NCI-H2227 (cell line): Measurements from ENCODE around the gene THOC6.
"Not testable (repeated sequence)": the region's sequence is repeated elsewhere in the genome, so short reads cannot be mapped to it uniquely, and the experiment has no call there.

Experiments
- DNase-seq: peaks from one replicate; lab custom pipeline; 2025; ENCODE audit not compliant: unreplicated experiment; lab: John Stamatoyannopoulos, UW

THOC6 gene

GRCh38 chr16:3052571-3053329 is 28.9 kb downstream of the THOC6 start:
- DNase-seq, result not testable (repeated sequence)

- not testable (repeated sequence) for DNase-seq
Observed at GRCh38 chr16:3053330-3053710, 29.5 kb downstream of the THOC6 start.

- DNase-seq, result no peak
Observed at GRCh38 chr16:3054965-3055733, 31.3 kb downstream of the THOC6 start.

- DNase-seq, result not testable (repeated sequence)
Observed at GRCh38 chr16:3055734-3056115, 31.9 kb downstream of the THOC6 start.

GRCh38 chr16:3056336-3057180 is 32.7 kb downstream of the THOC6 start:
- DNase-seq, result no peak

- no peak for DNase-seq
Observed at GRCh38 chr16:3057181-3058138, 33.6 kb downstream of the THOC6 start.

GRCh38 chr16:3058139-3059030 is 34.5 kb downstream of the THOC6 start:
- peak; percentile 61 for DNase-seq

GRCh38 chr16:3059041-3059722 is 35.3 kb downstream of the THOC6 start:
- DNase-seq, result peak; percentile 93

- DNase-seq, result no peak
Observed at GRCh38 chr16:3059723-3060242, 35.9 kb downstream of the THOC6 start.

- no peak for DNase-seq
Observed at GRCh38 chr16:3060339-3061127, 36.7 kb downstream of the THOC6 start.

GRCh38 chr16:3062553-3062952 is 38.7 kb downstream of the THOC6 start:
- no peak for DNase-seq

- no peak for DNase-seq
Observed at GRCh38 chr16:3063625-3064386, 40.0 kb downstream of the THOC6 start.

GRCh38 chr16:3065069-3065741 is 41.4 kb downstream of the THOC6 start, which contains the start of gene IL32:
Gene IL32 (plus strand): TSS chr16:3065640. CDS start chr16:3065812, 172 bp downstream.
- no peak for DNase-seq

- no peak for DNase-seq
Observed at GRCh38 chr16:3065742-3066439, 42.1 kb downstream of the THOC6 start.

GRCh38 chr16:3066440-3066748 is 42.6 kb downstream of the THOC6 start:
- DNase-seq, result no peak

- DNase-seq, result no peak
Observed at GRCh38 chr16:3068487-3068886, 44.7 kb downstream of the THOC6 start.
